ENCODE results near the gene GPR39. TPM values are rescaled to one million over a fixed set of nuclear protein-coding genes. Genes with fewer than 3 reads are reported as not detected.

The GPR39 gene
- polyA plus RNA-seq, 3 donors from 2014 or later = not detected

DNA sequence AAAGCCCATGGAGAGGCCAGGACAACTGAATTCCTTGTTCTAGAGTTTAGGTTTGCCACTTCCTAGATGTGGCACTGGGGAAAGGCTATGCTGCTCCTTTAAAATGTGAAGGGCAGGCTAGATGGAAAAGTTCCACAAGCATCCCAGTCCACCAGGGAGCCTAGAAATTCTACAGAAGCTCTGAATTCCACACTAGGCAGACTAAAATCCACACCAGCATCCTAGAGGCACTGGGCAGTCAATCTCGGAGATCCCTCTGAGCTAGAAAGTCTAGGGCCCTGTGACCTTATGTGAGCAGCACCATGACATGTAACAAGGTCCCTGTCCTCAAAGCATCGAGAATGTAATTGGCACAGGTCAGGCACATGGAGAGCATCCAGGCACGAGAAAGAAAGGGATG, 181.9 kb downstream of the GPR39 start:
- DNase-seq = no peak
- Mint-ChIP-seq H3K27ac (no peak overlapping the region), H3K4me1 (no peaks in the 10 kb centered on the region), H3K36me3 (peaks cover 0 to 4% (median 0%) of the 10 kb centered on the region in 3 donors), H3K9me3 (peaks cover 6 to 22% (median 15%) of the 10 kb centered on the region in 6 donors), H3K27me3 (ENCODE audit: low read depth in 3 of 3) (peaks cover 0 to 3% (median 0%) of the 10 kb centered on the region in 3 donors), H3K4me3 (no peak overlapping the region)

- Mint-ChIP-seq H3K36me3 (peaks cover 0 to 4% (median 0%) of the 10 kb centered on the region in 3 donors), H3K27me3 (ENCODE audit: low read depth in 3 of 3) (peaks cover 0 to 3% (median 0%) of the 10 kb centered on the region in 3 donors), H3K27ac (no peak overlapping the region), H3K4me1 (no peaks in the 10 kb centered on the region), H3K9me3 (peaks cover 6 to 19% (median 12%) of the 10 kb centered on the region in 6 donors), H3K4me3 (no peak overlapping the region)
- DNase-seq = no peak
These were observed 183.0 kb downstream of the GPR39 start for GRCh38 chr2:132599556-132599955.

GRCh38 chr2:132604561-132604960, 188.0 kb downstream of the GPR39 start:
- Mint-ChIP-seq H3K4me1 (no peaks in the 10 kb centered on the region), H3K9me3 (peaks cover 2 to 16% (median 8%) of the 10 kb centered on the region in 6 donors), H3K27ac (no peak overlapping the region), H3K4me3 (no peak overlapping the region), H3K36me3 (peaks cover 0 to 3% (median 0%) of the 10 kb centered on the region in 3 donors), H3K27me3 (ENCODE audit: low read depth in 3 of 3) (peaks cover 0 to 3% (median 0%) of the 10 kb centered on the region in 3 donors)
- DNase-seq = no peak

DNA sequence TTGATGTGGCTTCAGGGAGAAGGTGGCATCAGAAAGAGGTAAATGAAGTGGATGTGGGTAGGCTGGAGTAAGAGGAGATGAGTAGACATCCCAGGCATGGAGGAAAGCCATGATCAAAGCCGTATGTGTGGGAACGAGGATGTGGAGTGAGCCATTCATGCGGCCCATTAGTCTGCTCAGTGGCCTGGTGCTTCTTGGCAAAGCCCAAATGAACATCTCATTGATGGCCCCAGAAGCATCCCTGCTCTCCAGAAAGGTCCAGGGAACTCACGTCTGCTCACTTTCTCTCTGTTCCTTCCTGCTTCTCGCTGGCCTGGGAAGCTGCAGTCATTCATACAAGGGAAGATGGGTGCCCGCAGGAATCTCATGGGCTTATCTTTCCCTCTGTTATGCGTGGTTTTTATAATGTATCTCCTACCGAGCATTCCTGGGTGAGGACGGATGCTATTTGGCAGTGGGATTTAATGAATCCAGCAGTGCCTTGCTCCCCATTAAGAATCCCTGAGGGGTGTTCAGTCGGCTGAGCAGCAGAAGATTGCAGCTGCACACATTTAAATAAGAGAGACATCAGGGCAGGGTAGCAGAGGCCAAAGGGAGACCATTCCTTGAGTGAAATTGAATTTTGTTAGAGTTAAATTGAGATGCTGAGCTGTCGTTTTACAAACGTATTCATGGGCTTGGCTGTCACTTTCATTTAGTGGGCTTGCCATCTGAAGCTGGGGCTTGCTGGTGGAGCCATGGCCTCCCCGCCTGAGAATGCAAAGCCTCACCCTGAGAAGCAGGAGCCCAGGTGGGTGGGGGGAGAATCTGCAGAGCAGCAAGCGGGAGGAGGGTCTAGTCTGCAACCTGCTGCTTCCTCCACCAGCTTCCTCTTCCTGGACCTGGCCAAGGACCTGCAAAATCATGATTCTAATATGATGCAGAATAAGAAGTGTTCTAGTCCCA, 188.9 kb downstream of the GPR39 start:
- DNase-seq = no peak
- Mint-ChIP-seq H3K27ac (no peak overlapping the region), H3K4me1 (no peaks in the 10 kb centered on the region), H3K36me3 (peaks cover 0 to 3% (median 0%) of the 10 kb centered on the region in 3 donors), H3K9me3 (peaks cover 2 to 13% (median 5%) of the 10 kb centered on the region in 6 donors), H3K4me3 (no peak overlapping the region), H3K27me3 (ENCODE audit: low read depth in 3 of 3) (peaks cover 0 to 3% (median 0%) of the 10 kb centered on the region in 3 donors)

GRCh38 chr2:132606649-132607048, 190.0 kb downstream of the GPR39 start:
- Mint-ChIP-seq H3K4me3 (no peak overlapping the region), H3K4me1 (no peaks in the 10 kb centered on the region), H3K9me3 (peaks cover 0 to 9% (median 4%) of the 10 kb centered on the region in 6 donors), H3K27me3 (ENCODE audit: low read depth in 3 of 3) (no peaks in the 10 kb centered on the region), H3K36me3 (peaks cover 0 to 3% (median 0%) of the 10 kb centered on the region in 3 donors), H3K27ac (no peak overlapping the region)
- DNase-seq = no peak

DNA sequence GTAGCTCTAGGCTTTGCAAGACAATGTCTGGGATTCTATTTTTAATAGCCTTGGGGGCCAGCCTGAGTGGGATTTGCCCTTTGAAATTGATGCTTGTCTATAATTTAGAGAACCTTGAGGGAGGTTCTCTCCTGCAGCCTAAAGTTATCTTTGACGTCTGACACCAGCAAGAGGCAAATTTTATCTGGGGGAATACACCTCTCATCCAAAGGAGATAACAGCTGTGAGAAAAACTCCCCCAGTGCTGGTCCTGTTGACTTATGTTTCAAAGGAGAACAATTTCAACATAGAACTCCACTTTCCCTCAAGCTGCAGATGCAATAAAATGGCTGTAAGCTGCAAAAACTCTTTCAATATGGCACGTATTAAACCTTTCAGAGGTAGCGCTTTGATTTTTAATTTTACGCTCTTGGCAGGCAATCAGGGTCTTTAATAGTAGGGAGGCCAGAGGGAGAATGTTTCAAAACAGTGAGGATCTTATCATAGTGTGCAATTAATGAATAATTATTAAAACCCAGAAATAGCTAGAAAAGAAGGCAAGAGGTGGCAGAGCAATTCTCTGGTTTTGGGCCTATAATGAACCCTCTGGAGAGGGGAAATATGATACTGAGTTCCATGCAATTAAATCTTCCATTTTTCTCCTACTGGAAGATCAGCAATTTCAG, 191.0 kb downstream of the GPR39 start:
- peaks cover 0 to 3% (median 0%) of the 10 kb centered on the region in 3 donors for H3K36me3 Mint-ChIP-seq
- H3K4me1 Mint-ChIP-seq = no peaks in the 10 kb centered on the region
- H3K9me3 Mint-ChIP-seq = peaks cover 0 to 10% (median 4%) of the 10 kb centered on the region in 6 donors
- no peak for DNase-seq
- H3K27ac Mint-ChIP-seq = no peak overlapping the region
- H3K27me3 Mint-ChIP-seq (ENCODE audit: low read depth in 3 of 3) = no peaks in the 10 kb centered on the region
- no peak overlapping the region for H3K4me3 Mint-ChIP-seq

DNA sequence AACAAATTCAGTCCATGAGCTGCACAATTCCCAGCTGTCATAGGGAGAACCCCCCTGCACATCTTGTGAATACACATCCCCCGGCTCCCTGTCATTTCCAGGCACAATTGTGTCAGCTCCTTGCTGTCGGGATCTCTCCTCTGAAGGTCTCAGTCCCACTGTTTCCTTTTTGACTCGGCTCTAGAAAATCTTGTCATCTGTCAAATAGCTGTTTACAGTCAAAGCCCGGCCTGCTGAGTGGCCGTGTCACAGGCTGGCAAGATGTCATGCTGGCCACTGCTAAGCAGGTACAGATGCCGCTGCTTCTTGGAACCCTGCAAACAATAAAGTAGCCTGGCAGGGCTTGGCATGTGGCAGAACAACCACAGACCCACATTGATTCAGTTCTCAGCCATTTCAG, 191.7 kb downstream of the GPR39 start:
- H3K4me3 Mint-ChIP-seq = no peak overlapping the region
- H3K9me3 Mint-ChIP-seq = peaks cover 0 to 11% (median 3%) of the 10 kb centered on the region in 6 donors
- H3K36me3 Mint-ChIP-seq = peaks cover 0 to 3% (median 0%) of the 10 kb centered on the region in 3 donors
- H3K4me1 Mint-ChIP-seq = no peaks in the 10 kb centered on the region
- DNase-seq = no peak
- no peaks in the 10 kb centered on the region for H3K27me3 Mint-ChIP-seq (ENCODE audit: low read depth in 3 of 3)
- H3K27ac Mint-ChIP-seq = no peak overlapping the region

DNA sequence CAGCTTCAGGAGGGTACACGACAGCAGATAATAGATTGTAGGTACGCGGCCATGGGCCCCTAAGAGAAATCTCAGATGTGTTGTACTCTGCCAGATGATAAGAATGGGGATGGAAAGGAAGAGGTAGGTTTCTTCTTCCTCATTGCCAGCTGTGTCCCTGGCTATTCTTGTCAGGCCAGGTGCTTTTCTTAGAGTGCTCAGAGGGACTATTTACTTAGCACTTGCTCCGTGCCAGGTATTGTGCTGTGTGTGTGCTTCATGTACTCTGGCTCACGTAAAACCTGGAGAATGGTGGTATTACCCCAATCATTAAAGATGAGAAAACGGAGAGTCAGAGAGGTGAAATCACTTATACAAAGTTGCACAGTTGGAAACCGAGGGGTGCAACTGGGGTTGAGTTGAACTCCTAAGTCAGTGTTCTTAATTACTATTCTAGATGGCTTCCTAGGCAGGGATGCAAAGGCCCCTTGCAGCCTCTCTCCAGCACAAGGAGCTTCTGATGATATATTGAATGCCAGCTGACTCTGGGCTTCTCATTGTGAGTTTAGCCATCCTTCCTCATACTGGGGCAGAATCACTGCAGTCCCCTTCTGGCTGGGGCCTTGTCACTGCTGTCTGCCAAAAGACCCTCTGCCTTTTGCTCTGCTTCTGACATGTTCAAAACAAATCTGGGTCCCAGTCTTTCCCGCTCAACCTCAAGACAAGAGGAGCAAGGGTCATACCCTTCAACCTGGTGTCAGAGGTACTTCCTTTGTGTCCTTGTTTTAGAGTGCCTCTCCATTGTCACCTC, 192.7 kb downstream of the GPR39 start:
- H3K4me1 Mint-ChIP-seq = no peaks in the 10 kb centered on the region
- peaks cover 0 to 3% (median 0%) of the 10 kb centered on the region in 3 donors for H3K36me3 Mint-ChIP-seq
- no peak overlapping the region for H3K4me3 Mint-ChIP-seq
- H3K27me3 Mint-ChIP-seq (ENCODE audit: low read depth in 3 of 3) = no peaks in the 10 kb centered on the region
- DNase-seq = no peak
- H3K27ac Mint-ChIP-seq = no peak overlapping the region
- H3K9me3 Mint-ChIP-seq = peaks cover 0 to 11% (median 3%) of the 10 kb centered on the region in 6 donors

DNA sequence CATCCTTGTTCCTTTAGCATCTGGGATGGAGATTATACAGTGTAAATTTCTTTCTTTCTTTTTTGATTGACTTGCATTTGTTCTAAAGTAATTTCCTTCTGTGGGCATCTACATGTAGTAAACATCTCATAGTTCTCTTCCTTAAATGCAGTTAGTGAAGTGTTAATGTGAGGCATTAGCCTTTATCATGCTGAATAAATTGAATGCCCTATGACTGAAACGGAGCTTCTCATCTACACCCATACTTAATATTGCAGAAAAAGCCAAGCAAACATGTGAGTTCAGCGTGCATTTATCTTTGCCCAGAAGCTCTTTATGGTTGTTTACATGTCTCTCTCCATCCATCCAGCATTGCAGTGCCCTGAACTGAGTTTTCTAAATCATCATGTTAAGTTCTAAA, 195.1 kb downstream of the GPR39 start:
- Mint-ChIP-seq H3K9me3 (peaks cover 0 to 5% (median 2%) of the 10 kb centered on the region in 6 donors), H3K4me1 (no peaks in the 10 kb centered on the region), H3K36me3 (no peaks in the 10 kb centered on the region), H3K4me3 (no peak overlapping the region), H3K27ac (no peak overlapping the region), H3K27me3 (ENCODE audit: low read depth in 3 of 3) (peaks cover 0 to 3% (median 0%) of the 10 kb centered on the region in 3 donors)
- no peak for DNase-seq

GRCh38 chr2:132615329-132616085, 198.9 kb downstream of the GPR39 start:
- H3K27me3 Mint-ChIP-seq (ENCODE audit: low read depth in 3 of 3) = peaks cover 0 to 3% (median 0%) of the 10 kb centered on the region in 3 donors
- no peak overlapping the region for H3K4me3 Mint-ChIP-seq
- no peak overlapping the region for H3K27ac Mint-ChIP-seq
- no peaks in the 10 kb centered on the region for H3K4me1 Mint-ChIP-seq
- no peaks in the 10 kb centered on the region for H3K36me3 Mint-ChIP-seq
- H3K9me3 Mint-ChIP-seq = peaks cover 0 to 16% (median 4%) of the 10 kb centered on the region in 6 donors
- no peak for DNase-seq

DNA sequence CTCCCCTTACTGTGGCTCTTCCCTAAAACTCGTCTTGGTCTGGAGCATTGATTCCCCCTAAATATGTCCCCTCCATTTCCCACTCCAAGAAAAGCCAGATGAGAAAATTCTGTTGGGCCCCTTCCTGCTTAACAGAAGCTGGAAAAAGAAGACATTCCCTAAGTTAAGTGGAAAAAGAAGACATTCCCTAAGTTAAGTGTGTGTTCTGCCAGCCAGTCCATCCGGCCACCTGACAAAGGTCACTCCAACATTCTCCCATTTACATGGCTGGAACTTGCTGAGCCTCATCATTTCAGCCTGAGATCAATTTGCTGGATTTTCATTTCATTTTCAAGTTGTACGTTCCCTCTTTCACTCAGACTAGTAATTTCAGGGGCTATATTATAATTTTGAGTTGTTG, 201.4 kb downstream of the GPR39 start:
- H3K36me3 Mint-ChIP-seq = no peaks in the 10 kb centered on the region
- DNase-seq = no peak
- peaks cover 0 to 16% (median 4%) of the 10 kb centered on the region in 6 donors for H3K9me3 Mint-ChIP-seq
- H3K4me1 Mint-ChIP-seq = no peaks in the 10 kb centered on the region
- H3K4me3 Mint-ChIP-seq = no peak overlapping the region
- peaks cover 0 to 3% (median 0%) of the 10 kb centered on the region in 3 donors for H3K27me3 Mint-ChIP-seq (ENCODE audit: low read depth in 3 of 3)
- H3K27ac Mint-ChIP-seq = no peak overlapping the region

- Mint-ChIP-seq H3K27ac (no peak overlapping the region), H3K27me3 (ENCODE audit: low read depth in 3 of 3) (peaks cover 0 to 3% (median 0%) of the 10 kb centered on the region in 3 donors), H3K9me3 (peaks cover 0 to 16% (median 4%) of the 10 kb centered on the region in 6 donors), H3K36me3 (no peaks in the 10 kb centered on the region), H3K4me1 (no peaks in the 10 kb centered on the region), H3K4me3 (no peak overlapping the region)
- no peak for DNase-seq
These were observed 202.1 kb downstream of the GPR39 start for GRCh38 chr2:132618734-132619133.

DNA sequence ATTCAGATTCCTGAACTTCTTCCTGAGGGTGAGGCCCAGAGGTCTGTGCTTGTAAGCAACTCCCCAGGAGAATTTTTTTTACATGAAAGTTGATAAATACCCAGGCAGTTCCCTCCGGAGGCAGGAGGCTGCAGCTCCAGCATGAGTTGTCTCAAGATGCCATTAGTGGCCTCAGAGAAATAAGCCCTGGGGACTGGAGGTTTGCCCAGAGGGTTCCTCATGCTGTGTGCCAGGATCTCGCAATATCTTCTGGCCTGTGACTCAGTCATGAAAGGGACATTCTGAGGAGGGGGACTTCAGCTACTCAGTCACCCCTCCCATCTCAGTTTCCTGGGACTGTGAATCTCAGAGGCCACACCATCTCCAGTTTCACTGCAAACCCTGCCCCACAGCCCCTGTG, 203.5 kb downstream of the GPR39 start:
- Mint-ChIP-seq H3K4me3 (no peak overlapping the region), H3K27me3 (ENCODE audit: low read depth in 3 of 3) (peaks cover 0 to 3% (median 0%) of the 10 kb centered on the region in 3 donors), H3K36me3 (peaks cover 0 to 2% (median 0%) of the 10 kb centered on the region in 3 donors), H3K27ac (no peak overlapping the region), H3K9me3 (peaks cover 0 to 18% (median 7%) of the 10 kb centered on the region in 6 donors), H3K4me1 (no peaks in the 10 kb centered on the region)
- DNase-seq = no peak

Measured in immature natural killer cell (primary cell).